HT-29 (cell line): Measurements from ENCODE around the gene SEH1L. TPM values are rescaled to one million over a fixed set of nuclear protein-coding genes. Genes with fewer than 3 reads are reported as not detected.
"Not testable (repeated sequence)": the region's sequence is repeated elsewhere in the genome, so short reads cannot be mapped to it uniquely, and the experiment has no call there.

Experiments
- DNase-seq: peaks from one replicate; pipeline ENCODE4 v3.0.0-alpha.2; 2015; ENCODE audit warnings: low spot score
- total RNA-seq: library from RNA; depleted of rRNA; stranded (reverse); fragments of >200 nt; shearing (Covaris generic); gene quantifications from 2 replicates; pipeline ENCODE4 v1.2.3, GENCODE V29; 2014; rRNA removed

Gene SEH1L, protein sequence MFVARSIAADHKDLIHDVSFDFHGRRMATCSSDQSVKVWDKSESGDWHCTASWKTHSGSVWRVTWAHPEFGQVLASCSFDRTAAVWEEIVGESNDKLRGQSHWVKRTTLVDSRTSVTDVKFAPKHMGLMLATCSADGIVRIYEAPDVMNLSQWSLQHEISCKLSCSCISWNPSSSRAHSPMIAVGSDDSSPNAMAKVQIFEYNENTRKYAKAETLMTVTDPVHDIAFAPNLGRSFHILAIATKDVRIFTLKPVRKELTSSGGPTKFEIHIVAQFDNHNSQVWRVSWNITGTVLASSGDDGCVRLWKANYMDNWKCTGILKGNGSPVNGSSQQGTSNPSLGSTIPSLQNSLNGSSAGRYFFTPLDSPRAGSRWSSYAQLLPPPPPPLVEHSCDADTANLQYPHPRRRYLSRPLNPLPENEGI
- total RNA-seq: 62.5 and 79.2 TPM in 2 replicates

GRCh38 chr18:12947285-12948049 is at the start of gene SEH1L:
SEH1L (plus strand) TSS chr18:12948011; CDS start chr18:12948122, 111 bp downstream.
- DNase-seq: peak; percentile 99

- DNase-seq: not testable (repeated sequence)
Observed at GRCh38 chr18:12901208-12901607, 46.6 kb upstream of the SEH1L start.

DNA sequence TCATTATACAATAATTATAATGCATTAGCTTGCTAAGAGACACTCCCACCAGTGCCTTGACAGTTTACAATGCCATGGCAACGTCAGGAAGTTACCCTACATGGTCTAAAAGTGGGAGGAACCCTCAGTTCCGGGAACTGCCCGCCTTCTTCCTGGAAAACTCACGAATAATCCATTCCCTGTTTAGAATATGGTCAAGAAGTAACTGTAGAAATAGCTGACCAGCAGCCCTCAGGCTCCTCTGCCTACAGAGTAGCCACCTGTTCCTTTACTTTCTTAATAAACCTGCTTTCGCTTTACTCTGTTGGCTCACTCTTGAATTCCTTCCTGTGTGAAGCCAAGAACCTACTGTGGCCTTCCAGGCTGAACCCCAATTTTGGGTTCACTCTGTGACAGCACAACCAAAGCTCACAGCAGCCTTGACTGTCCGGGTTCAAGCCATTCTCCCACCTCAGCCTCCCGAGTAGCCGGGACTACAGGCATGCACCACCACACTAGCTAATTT is 43.7 kb upstream of the SEH1L start:
- DNase-seq: peak; percentile 13

- no peak for DNase-seq
Observed at GRCh38 chr18:12906119-12906518, 41.7 kb upstream of the SEH1L start.

GRCh38 chr18:12906773-12907172 is 41.0 kb upstream of the SEH1L start:
- no peak for DNase-seq

DNA sequence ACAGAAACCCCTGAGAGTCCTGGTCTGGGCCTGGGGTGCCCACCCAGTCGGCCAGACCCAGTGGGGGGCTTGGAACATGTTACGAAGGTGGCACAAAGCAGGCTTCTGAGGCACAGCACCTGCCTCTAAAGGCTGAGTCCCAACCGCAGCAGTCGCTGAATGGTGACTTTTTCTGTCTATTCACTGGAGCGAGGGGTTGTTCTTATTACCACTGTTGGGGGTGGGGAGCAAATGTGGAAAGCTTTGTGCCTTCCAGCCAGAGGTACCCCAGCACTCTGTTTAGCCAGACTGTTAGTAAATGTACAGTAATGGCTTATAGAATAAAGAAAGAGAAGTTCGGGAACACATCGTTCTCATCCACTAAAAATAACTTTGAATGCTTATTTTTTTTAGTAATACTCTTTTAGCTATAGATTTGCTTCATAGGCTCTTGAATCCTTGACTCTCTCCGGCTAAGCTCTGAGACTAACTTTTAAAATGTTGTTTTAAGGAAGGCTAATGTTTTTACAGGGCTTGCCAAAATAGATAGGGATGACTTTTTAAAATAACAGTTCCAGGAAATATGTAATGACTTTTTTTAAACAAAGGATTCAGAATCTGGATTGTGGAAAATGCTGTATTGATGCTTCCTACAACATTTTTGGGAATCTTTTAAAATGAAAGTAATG is 40.4 kb upstream of the SEH1L start:
- no peak for DNase-seq

DNA sequence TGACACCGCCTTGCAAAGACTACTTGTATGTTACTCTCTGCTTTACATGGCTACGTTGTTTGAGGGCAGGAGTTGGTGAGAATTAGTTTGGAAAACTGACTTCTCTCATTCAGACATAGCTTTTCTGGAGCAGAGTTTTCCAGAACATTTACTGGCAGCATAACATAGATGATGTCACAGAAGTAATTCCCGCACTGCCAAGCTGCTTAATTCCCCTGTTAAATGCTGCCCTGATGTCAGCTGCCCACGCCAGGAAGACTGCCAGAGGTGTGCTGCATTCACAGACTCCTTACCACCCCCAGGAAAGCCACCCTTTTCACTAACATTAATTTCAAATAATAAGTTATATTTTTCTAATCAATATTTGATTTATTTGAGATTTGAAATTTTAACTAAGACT is 39.1 kb upstream of the SEH1L start:
- DNase-seq: no peak

DNA sequence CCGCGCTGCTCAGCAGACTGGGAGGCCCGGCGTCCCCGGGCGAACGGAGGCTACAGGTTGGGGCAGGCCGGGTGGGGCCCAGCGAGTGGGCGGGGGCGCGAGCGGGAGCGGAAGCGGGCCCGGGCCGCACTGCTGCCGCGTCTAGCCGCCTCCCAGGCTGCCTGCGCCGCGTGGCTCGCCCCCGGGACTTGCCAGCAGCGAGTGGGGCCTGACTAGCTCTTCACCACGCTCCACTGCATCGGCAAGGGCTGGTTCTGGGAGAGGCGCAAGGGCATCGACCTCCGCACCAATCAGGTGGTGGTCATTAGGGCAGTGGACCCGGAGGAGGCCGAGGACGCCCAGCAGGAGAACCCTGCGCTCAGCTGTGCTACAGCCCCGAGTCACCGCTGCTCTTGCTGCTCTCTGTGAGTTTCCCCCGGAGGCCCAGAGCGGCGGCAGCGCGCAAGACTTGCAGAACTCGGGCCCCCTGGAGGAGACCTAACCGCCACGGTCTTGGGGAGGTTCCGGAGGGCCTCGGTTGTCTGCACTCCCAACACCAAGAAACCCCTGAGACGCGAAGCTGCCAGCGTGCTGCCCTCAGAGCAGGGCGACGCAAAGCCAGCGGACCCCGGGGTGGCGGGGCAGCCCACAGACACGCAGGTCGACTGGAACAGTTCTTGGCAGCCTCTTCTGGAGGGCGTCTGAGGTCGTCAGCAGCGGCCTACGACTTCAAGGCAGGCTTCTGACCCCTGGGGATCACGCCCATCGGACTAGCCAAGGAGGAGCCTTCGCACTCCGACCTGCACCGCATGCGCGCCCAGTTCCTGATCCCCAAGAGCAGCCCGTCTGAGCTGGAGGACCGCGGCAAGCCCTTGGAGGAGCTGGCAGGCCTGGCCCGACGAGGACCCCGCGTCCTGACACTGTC is 36.5 kb upstream of the SEH1L start:
- DNase-seq: no peak

GRCh38 chr18:12911929-12912703 is 35.7 kb upstream of the SEH1L start:
- no peak for DNase-seq

- no peak for DNase-seq
Observed at GRCh38 chr18:12921178-12921577, 26.6 kb upstream of the SEH1L start.

GRCh38 chr18:12922266-12922665 is 25.5 kb upstream of the SEH1L start:
- DNase-seq: no peak

DNA sequence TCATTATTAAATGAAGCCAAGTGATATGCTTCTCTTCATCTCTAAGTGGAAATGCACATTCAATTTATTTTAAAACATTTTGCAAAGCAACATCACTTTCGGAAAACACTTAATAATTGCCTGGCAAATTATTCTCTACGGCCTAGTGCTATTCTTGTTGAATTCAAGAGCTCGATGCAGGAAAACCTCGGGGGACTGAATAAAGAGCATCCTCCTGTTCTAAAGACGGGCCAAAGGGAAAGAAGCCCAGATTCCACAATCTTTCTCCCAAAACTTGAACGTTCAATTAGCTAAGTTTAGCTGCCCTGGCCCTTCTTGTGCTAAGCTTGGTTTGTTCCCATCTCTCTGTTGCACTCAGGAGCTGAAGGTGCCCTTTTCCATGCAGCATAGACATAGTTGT is 23.2 kb upstream of the SEH1L start:
- DNase-seq: no peak

DNA sequence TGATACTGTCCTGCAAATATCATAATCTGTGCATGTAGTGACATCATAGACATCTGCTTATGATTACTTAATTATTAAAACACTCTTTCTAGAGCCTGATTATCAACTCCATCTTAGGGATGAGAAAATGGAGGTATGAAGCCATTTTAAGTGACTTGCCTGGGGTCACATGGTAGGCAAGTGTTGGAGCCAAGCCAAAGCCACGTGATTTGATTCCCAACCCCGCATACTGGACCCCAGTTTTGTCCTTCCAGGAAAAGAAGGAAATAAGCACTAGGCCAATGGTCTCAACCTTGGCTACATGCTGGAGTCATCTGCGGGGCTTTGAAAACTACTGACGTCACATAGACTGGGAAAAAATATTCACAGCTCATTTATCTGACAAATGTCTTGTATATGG is 19.6 kb upstream of the SEH1L start:
- DNase-seq: no peak

DNA sequence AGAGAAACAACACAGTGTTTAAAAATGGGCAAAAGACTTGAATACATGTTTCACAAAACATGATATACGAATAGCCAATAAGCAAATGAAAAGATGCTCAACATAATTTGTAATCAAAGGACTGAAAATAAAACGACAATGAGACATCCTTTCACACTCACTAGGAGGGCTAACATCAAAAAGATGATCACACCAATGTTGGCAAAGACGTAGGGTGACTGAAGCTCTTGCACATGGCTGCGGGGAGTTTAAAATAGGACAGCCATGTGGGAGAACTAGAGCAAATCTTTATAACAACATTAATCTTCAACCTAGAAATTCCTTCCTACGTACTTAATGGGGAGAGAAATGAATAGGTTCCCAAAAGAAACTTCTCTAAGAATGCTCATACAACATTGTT is 19.2 kb upstream of the SEH1L start:
- no peak for DNase-seq

DNA sequence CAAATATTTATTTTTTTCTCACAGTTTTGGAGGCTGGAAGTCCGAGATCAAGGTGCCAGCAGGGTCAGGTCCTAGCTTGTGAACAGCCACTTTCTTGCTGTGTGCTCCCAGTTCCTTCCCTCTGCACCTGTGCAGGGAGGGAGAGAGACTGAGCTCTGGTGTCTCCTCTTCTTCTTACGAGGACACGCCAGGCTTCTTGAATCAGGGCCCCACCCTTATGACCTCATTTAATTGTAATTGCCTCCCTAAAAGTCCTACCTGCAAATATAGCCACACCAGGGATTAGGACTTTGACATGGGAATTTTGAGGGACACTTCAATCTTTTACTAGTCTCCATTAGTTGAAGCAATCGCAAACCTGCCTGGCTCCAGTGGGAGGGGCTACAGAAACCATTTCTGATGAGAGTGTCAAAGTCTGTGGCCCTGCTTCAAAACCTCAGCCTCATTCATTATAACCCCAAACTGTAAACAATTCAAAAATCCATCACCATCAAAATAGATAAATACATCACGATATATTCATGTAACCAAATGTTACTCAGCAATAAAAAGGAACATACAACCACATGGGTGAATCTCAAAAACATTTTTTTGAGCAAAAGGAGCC is 18.2 kb upstream of the SEH1L start:
- no peak for DNase-seq

DNA sequence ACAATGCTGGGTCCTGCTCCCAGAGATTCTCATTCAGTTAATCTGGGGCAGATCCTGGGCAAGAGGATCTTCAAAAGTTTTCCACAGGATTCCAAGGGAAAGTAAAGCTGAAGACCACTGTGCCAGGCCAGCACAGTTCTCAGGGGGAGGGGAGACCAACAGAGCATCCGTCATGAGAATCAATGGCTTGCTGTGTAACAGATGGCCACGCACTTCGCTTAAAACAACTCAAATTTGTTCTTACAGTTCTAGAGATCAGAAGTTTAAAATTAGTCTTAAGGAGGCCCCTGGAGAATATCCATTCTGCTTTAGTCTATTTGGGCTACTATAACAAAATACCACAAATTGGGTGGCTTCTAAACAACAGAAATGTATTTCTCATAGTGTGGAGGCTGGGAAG is 17.4 kb upstream of the SEH1L start:
- DNase-seq: no peak

DNA sequence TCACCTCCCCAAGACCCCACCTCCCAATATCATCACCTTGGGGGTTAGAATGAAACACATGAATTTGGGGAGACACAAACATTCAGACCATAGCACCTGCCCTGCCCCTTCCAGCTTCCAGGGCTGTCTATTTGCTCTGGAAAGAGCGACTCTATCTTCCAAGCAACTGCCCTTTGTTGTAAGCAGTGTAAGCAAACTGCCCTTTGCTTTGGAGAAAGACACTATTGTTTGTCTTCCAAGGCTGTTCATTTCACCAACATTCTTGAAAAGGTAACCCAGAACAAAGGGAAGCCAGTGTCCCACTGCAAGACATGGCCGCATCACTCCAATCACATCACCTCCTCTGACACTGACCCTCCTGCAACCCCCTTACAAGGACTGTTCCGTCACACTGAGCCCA is 16.9 kb upstream of the SEH1L start:
- no peak for DNase-seq

DNA sequence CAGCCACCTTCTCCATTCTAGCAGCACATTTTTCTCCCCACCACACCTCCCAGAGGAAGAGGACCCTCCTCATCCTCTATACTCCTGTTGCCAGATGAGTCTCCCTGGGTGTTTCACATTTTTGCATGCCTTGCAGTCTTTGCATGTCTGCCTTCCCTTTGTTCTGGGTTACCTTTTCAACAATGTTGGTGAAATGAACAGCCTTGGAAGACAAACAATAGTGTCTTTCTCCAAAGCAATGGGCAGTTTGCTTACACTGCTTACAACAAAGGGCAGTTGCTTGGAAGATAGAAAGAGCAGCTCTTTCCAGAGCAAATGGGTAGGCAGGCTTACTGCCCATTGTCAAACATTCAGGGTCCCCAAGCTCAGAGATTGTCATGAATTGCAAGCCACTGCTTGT is 14.5 kb upstream of the SEH1L start:
- DNase-seq: no peak

GRCh38 chr18:12934454-12935071 is 13.2 kb upstream of the SEH1L start:
- DNase-seq: peak; percentile 94
